Epithelial cell of esophagus (primary cell): ENCODE results near the gene REG4.
"Not testable (repeated sequence)": the region's sequence is repeated elsewhere in the genome, so short reads cannot be mapped to it uniquely, and the experiment has no call there.

Experiments used
- DNase-seq: peaks from one replicate; pipeline ENCODE4 v3.0.0; 2010; ENCODE audit warnings: low read depth
- H3K4me3 ChIP-seq: 2 replicates; pipeline ENCODE4 v1.5.1; 2011; ENCODE audit warnings: mild to moderate bottlenecking, low read length, control low read depth
- TF ChIP-seq, protein P1 (sequence below): IDR thresholded peaks from 2 replicates; pipeline ENCODE4 v1.5.1; 2011; ENCODE audit warnings: low read depth, mild to moderate bottlenecking, low read length, control low read depth, inconsistent platforms; ENCODE audit not compliant: insufficient read depth; ENCODE audit errors: missing control alignments

The REG4 gene

DNA sequence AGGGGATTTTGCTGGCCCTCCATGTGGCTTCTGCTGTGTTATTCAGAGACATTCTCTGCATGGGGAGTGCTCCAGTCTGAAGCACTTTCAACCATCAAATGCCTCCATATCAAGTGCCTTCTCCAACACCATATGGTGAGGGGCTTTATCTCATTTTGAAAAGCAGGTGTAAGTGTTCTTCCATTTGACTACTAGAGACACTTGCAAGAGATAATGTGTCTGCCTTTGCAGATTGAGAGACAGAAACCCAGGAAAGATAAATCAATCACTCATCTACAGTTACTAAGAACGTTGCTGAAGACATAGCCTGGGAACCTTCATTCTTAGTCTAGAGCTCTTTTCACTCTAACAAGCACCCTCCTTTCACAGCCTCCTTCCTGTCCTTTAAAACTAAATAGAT is 29.5 kb upstream of the REG4 start:
- DNase-seq = no peak
- TF ChIP-seq, protein P1, sequence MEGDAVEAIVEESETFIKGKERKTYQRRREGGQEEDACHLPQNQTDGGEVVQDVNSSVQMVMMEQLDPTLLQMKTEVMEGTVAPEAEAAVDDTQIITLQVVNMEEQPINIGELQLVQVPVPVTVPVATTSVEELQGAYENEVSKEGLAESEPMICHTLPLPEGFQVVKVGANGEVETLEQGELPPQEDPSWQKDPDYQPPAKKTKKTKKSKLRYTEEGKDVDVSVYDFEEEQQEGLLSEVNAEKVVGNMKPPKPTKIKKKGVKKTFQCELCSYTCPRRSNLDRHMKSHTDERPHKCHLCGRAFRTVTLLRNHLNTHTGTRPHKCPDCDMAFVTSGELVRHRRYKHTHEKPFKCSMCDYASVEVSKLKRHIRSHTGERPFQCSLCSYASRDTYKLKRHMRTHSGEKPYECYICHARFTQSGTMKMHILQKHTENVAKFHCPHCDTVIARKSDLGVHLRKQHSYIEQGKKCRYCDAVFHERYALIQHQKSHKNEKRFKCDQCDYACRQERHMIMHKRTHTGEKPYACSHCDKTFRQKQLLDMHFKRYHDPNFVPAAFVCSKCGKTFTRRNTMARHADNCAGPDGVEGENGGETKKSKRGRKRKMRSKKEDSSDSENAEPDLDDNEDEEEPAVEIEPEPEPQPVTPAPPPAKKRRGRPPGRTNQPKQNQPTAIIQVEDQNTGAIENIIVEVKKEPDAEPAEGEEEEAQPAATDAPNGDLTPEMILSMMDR = no peak
- H3K4me3 ChIP-seq = no peak overlapping the region

DNA sequence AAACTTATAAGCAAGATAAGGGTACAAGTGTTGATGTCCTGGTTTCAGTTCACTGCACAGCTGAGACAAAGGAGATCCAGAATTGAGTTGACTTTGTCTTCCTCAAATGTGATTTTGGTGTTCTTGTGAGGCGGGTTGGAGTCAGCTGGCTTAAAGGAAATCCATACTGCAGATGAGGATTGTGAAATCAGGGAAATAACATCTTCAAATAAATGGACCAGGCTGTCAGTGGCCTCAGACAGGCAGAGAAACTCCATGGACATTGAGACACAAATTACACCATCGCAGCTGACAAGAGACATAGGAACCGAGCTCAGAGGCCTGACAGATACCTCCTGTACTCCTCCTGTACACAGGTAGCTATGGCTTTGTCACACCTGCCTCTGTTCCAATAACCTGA is 27.0 kb upstream of the REG4 start:
- DNase-seq = peak; percentile 29
- TF ChIP-seq, protein P1 = no peak
- no peak overlapping the region for H3K4me3 ChIP-seq

DNA sequence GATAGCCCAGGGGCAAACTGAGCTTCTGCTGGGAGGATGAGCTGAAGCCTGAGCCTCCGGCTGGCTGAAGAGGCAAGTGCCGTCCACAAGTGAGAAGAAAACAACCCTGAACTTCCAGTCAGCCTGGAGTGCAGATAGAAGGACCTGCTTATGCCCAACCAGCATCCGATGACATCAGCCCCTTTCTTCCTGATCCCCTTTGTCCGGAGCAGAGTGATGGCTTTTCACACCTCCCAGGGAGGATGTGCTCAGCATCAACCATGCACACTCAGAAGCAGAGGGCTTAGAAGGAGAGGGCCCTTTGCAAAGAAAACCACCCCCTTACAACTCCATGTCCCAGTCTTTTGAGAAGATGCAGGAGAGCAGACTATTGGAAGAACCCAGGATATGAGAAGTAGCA is 23.7 kb upstream of the REG4 start:
- TF ChIP-seq, protein P1 = no peak

DNA sequence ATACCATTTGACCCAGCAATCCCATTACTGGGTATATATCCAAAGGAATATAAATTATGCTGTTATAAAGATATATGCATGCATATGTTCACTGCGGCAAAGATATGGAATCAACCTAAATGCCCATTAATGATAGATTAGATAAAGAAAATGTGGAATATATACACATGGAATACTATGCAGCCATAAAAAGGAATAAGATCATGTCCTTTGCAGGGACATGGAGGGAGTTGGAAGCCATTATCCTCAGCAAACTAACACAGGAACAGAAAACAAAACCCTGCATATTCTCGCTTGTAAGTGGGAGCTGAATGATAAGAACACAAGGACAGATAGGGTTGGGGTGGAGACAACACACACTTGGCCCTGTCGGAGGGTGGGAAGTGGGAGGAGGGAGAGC is 19.8 kb upstream of the REG4 start:
- H3K4me3 ChIP-seq = no peak overlapping the region
- TF ChIP-seq, protein P1 = no peak
- no peak for DNase-seq

More for the DNA sequence above, 23.7 kb upstream of the REG4 start:
- H3K4me3 ChIP-seq = no peak overlapping the region
- no peak for DNase-seq

DNA sequence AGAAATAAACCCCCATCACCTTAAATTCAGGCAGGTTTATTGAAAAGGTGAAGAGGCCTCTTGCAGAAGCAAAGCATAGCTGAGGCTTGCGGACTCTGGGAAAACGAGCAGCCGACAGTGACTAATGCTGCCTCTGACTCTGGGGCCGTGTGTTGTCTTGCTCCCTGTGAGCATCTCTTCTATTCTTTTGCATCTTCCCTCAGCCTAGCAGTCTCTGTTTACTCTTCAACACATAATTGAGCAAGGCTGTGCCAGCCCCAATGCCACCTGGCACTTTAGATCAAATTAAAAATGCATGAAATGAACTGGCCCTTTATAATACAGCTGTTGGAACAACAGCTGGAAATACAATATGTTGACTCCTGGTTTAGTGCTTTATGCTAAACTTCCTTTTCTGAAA is 18.4 kb upstream of the REG4 start:
- TF ChIP-seq, protein P1 = no peak
- no peak overlapping the region for H3K4me3 ChIP-seq
- no peak for DNase-seq

DNA sequence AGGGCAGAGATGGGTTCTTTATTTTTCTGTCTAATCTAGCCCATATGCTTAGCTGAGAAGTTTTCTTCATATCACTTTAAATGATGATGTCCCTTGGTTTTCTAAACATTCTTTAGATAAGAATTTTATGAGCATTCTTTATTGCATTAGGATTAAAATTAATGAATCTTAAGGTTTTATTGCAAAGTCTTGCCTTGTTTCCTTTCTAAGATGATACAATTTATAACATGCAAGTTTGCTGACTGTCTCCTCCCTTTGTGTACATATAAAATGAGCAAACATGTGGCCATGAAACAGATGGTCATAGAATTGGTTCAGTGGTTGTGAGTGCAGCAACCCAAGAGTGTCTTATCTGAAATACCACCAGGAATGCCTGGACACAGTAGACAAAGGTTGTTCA is 17.7 kb upstream of the REG4 start:
- not testable (repeated sequence) for DNase-seq, H3K4me3 ChIP-seq

DNA sequence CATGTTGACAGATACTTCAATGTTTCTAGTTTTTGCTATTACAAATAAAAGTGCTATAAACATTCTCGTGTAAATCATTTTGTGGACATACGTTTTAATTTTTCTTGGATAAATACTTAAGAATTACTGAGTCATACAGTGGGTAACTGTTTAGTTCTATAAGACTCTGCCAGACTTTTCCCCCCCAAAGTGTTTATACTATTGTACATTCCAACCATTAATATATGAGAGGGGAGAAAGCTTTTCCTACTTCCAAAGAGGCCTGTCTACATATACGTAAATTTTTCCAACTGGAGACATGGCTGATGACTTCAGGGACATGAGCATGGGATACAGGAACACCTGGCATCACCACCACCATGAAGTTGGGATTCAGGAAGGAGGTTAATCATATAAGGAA is 17.0 kb upstream of the REG4 start:
- H3K4me3 ChIP-seq = no peak overlapping the region
- TF ChIP-seq, protein P1 = no peak
- DNase-seq = no peak

DNA sequence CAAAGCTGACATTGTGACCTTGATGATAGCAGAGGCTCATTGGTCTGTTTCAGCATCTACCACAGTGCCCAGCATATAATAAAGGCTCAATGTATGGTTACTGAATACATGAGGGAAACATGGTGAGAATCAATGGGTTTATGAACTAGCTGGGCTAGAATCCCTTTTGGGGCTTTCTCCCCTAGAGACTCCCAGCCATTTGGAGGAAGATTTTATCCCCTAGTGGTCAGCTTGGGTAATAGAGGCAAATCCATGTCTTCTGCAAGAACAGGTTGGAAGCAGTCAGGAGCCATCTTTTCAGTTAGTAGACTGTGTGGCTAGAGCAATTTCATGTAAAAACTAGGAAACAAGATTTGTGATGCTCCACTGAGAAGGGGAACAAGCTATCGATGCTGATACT is 15.8 kb upstream of the REG4 start:
- TF ChIP-seq, protein P1 = peak; percentile 49
- H3K4me3 ChIP-seq = no peak overlapping the region
- peak; percentile 8 for DNase-seq
